Neural cell (in vitro differentiated cells): Measurements from ENCODE around the gene MPND.

Experiments
- EZH2 ChIP-seq: fragments of 200-600, 300-800 bp; shearing (Covaris generic), sonication (generic); IDR thresholded peaks from 2 replicates; pipeline ENCODE4 v1.6.1; 2014; ENCODE audit warnings: antibody characterized with exemption, low read length, borderline replicate concordance, mild to moderate bottlenecking; ENCODE audit not compliant: insufficient read depth, poor library complexity, severe bottlenecking
- POLR2AphosphoS5 ChIP-seq: IDR thresholded peaks from 2 replicates; pipeline ENCODE4 v1.6.1; 2012
- TF ChIP-seq, protein P1 (sequence below): fragments of 450-650 bp; IDR thresholded peaks from 2 replicates; pipeline ENCODE4 v1.5.1; 2014; ENCODE audit warnings: antibody characterized with exemption, mild to moderate bottlenecking, moderate library complexity; ENCODE audit not compliant: poor library complexity, severe bottlenecking

DNA sequence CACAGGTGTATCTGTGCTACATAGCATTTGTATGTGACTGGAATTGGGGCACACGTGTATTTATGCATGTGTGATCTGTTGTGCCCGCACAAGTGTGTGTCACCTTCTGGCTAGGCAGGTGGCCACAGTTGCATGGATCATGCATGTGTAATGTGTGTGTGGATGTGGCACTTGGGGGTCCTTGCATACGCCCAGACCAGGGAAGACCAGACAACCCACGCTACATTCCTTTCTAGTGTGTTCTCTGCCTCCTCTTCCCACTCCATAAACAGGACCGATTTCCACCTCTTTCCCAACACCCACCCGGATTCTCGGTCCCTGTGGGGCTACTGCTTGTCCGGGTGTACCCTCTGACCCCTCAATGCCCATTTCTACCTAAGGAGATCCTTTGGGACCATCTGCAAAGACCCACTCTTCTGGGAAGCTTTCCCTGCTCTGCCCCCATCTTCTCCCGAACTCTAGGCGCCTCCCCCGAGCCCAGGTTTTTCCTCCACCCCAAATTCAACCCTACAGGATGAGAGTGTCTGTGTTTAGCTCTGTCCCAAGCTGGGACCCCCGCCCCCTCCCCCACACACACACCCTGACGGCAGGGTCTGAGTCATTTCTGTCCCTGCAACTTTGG lies 17.0 kb upstream of the MPND start:
- TF ChIP-seq POLR2AphosphoS5 (no peak), EZH2 (no peak)
- TF ChIP-seq, protein P1, sequence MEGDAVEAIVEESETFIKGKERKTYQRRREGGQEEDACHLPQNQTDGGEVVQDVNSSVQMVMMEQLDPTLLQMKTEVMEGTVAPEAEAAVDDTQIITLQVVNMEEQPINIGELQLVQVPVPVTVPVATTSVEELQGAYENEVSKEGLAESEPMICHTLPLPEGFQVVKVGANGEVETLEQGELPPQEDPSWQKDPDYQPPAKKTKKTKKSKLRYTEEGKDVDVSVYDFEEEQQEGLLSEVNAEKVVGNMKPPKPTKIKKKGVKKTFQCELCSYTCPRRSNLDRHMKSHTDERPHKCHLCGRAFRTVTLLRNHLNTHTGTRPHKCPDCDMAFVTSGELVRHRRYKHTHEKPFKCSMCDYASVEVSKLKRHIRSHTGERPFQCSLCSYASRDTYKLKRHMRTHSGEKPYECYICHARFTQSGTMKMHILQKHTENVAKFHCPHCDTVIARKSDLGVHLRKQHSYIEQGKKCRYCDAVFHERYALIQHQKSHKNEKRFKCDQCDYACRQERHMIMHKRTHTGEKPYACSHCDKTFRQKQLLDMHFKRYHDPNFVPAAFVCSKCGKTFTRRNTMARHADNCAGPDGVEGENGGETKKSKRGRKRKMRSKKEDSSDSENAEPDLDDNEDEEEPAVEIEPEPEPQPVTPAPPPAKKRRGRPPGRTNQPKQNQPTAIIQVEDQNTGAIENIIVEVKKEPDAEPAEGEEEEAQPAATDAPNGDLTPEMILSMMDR = no peak
